ENCODE measurements around the gene NTF4.
"Not testable (repeated sequence)": the region's sequence is repeated elsewhere in the genome, so short reads cannot be mapped to it uniquely, and the experiment has no call there.

GRCh38 chr19:49039736-49040135 is 24.9 kb downstream of the NTF4 start:
- TF ChIP-seq EZH2 (IDR thresholded peaks at IDR 0.05); POLR2AphosphoS5 (IDR thresholded peaks at IDR 0.05; ENCODE audit: borderline replicate concordance, low read depth, low read length): not testable (repeated sequence)
